ENCODE measurements around the gene CCDC89. TPM values are rescaled to one million over a fixed set of nuclear protein-coding genes. Genes with fewer than 3 reads are reported as not detected.

The CCDC89 gene
- not detected in 2 replicates for total RNA-seq

GRCh38 chr11:85685820-85686459 lies at the start of gene CCDC89:
Gene CCDC89 (minus strand): TSS chr11:85686195. CDS start chr11:85686130, 65 bp downstream.
- no peaks in the 10 kb centered on the region for H3K9me3 Mint-ChIP-seq
- peaks cover 7% of the 10 kb centered on the region for H3K27me3 Mint-ChIP-seq (ENCODE audit: low read depth)
- no peak within 1 kb of the TSS for H3K27ac Mint-ChIP-seq
- peaks cover 24% of the 10 kb centered on the region for H3K4me1 Mint-ChIP-seq (ENCODE audit: low read depth)
- no peak within 1 kb of the TSS for H3K4me3 Mint-ChIP-seq (ENCODE audit: low read depth)
- intact Hi-C loops (cut with micrococcal nuclease) = no loop called here
- no peak for DNase-seq (ENCODE audit: low spot score)
- peaks cover 11% of the 10 kb centered on the region for H3K36me3 Mint-ChIP-seq (ENCODE audit: low read depth)

- Mint-ChIP-seq H3K27ac (no peak overlapping the region), H3K27me3 (ENCODE audit: low read depth) (peaks cover 2% of the 10 kb centered on the region), H3K4me1 (ENCODE audit: low read depth) (peaks cover 7% of the 10 kb centered on the region), H3K9me3 (no peaks in the 10 kb centered on the region), H3K4me3 (ENCODE audit: low read depth) (no peak overlapping the region), H3K36me3 (ENCODE audit: low read depth) (peaks cover 50% of the 10 kb centered on the region)
- no peak for DNase-seq (ENCODE audit: low spot score)
- intact Hi-C loops (cut with micrococcal nuclease) = no loop called here
Observed at GRCh38 chr11:85732965-85733364, 47.0 kb upstream of the CCDC89 start.

GRCh38 chr11:85726381-85726780 lies 40.4 kb upstream of the CCDC89 start:
- DNase-seq (ENCODE audit: low spot score) = no peak
- H3K36me3 Mint-ChIP-seq (ENCODE audit: low read depth) = peaks cover 37% of the 10 kb centered on the region
- peaks cover 3% of the 10 kb centered on the region for H3K4me1 Mint-ChIP-seq (ENCODE audit: low read depth)
- no peaks in the 10 kb centered on the region for H3K9me3 Mint-ChIP-seq
- no peak overlapping the region for H3K27ac Mint-ChIP-seq
- intact Hi-C loops (cut with micrococcal nuclease) = no loop called here
- no peak overlapping the region for H3K4me3 Mint-ChIP-seq (ENCODE audit: low read depth)
- peaks cover 2% of the 10 kb centered on the region for H3K27me3 Mint-ChIP-seq (ENCODE audit: low read depth)

- Mint-ChIP-seq H3K9me3 (no peaks in the 10 kb centered on the region), H3K27me3 (ENCODE audit: low read depth) (peaks cover 6% of the 10 kb centered on the region), H3K27ac (no peak overlapping the region), H3K4me1 (ENCODE audit: low read depth) (peaks cover 3% of the 10 kb centered on the region), H3K36me3 (ENCODE audit: low read depth) (peaks cover 37% of the 10 kb centered on the region), H3K4me3 (ENCODE audit: low read depth) (no peak overlapping the region)
- no peak for DNase-seq (ENCODE audit: low spot score)
- intact Hi-C loops (cut with micrococcal nuclease) = no loop called here
Observed at GRCh38 chr11:85725510-85726258, 39.7 kb upstream of the CCDC89 start.

- Mint-ChIP-seq H3K27me3 (ENCODE audit: low read depth) (peaks cover 7% of the 10 kb centered on the region), H3K9me3 (no peaks in the 10 kb centered on the region), H3K4me3 (ENCODE audit: low read depth) (no peak overlapping the region), H3K4me1 (ENCODE audit: low read depth) (peaks cover 3% of the 10 kb centered on the region), H3K36me3 (ENCODE audit: low read depth) (peaks cover 34% of the 10 kb centered on the region), H3K27ac (no peak overlapping the region)
- no peak for DNase-seq (ENCODE audit: low spot score)
- intact Hi-C loops (cut with micrococcal nuclease) = no loop called here
Observed at GRCh38 chr11:85724748-85725465, 38.9 kb upstream of the CCDC89 start.

GRCh38 chr11:85723088-85723487 lies 37.1 kb upstream of the CCDC89 start:
- H3K9me3 Mint-ChIP-seq = no peaks in the 10 kb centered on the region
- no peak overlapping the region for H3K27ac Mint-ChIP-seq
- peaks cover 20% of the 10 kb centered on the region for H3K36me3 Mint-ChIP-seq (ENCODE audit: low read depth)
- intact Hi-C loops (cut with micrococcal nuclease) = no loop called here
- peaks cover 5% of the 10 kb centered on the region for H3K27me3 Mint-ChIP-seq (ENCODE audit: low read depth)
- H3K4me1 Mint-ChIP-seq (ENCODE audit: low read depth) = peaks cover 3% of the 10 kb centered on the region
- H3K4me3 Mint-ChIP-seq (ENCODE audit: low read depth) = no peak overlapping the region
- no peak for DNase-seq (ENCODE audit: low spot score)

- H3K27me3 Mint-ChIP-seq (ENCODE audit: low read depth) = peaks cover 5% of the 10 kb centered on the region
- intact Hi-C loops (cut with micrococcal nuclease) = no loop called here
- no peaks in the 10 kb centered on the region for H3K9me3 Mint-ChIP-seq
- H3K4me3 Mint-ChIP-seq (ENCODE audit: low read depth) = no peak overlapping the region
- H3K27ac Mint-ChIP-seq = no peak overlapping the region
- peaks cover 13% of the 10 kb centered on the region for H3K36me3 Mint-ChIP-seq (ENCODE audit: low read depth)
- peaks cover 16% of the 10 kb centered on the region for H3K4me1 Mint-ChIP-seq (ENCODE audit: low read depth)
- DNase-seq (ENCODE audit: low spot score) = no peak
Observed at GRCh38 chr11:85721191-85721590, 35.2 kb upstream of the CCDC89 start.

GRCh38 chr11:85718991-85719807 lies 33.2 kb upstream of the CCDC89 start:
- Mint-ChIP-seq H3K27ac (no peak overlapping the region), H3K9me3 (no peaks in the 10 kb centered on the region), H3K4me1 (ENCODE audit: low read depth) (peaks cover 14% of the 10 kb centered on the region), H3K4me3 (ENCODE audit: low read depth) (no peak overlapping the region), H3K36me3 (ENCODE audit: low read depth) (peaks cover 4% of the 10 kb centered on the region), H3K27me3 (ENCODE audit: low read depth) (peaks cover 5% of the 10 kb centered on the region)
- intact Hi-C loops (cut with micrococcal nuclease) = no loop called here
- no peak for DNase-seq (ENCODE audit: low spot score)

- no peak for DNase-seq (ENCODE audit: low spot score)
- Mint-ChIP-seq H3K27me3 (ENCODE audit: low read depth) (peaks cover 5% of the 10 kb centered on the region), H3K4me3 (ENCODE audit: low read depth) (no peak overlapping the region), H3K4me1 (ENCODE audit: low read depth) (peaks cover 13% of the 10 kb centered on the region), H3K27ac (no peak overlapping the region), H3K36me3 (ENCODE audit: low read depth) (no peaks in the 10 kb centered on the region), H3K9me3 (no peaks in the 10 kb centered on the region)
- intact Hi-C loops (cut with micrococcal nuclease) = no loop called here
Observed at GRCh38 chr11:85718126-85718943, 32.3 kb upstream of the CCDC89 start.

DNA sequence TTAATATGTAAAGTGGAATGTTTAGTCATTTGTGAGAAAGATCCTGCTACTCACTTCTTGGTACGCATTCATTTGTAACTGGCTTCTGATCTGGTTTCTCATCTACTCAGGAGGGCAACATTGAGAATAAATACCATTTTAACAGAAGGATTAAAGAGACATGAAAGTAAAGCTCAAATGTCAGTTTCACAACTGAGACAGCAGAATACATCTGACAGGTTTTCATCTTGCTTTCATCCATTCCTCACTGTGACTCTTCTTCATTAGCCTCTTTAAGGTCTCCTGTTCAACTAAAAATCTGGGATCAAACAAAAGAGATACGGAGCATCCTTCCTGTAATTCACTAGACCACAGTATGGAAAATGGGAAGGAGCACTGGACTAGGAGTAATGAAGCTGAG lies 31.4 kb upstream of the CCDC89 start:
- Mint-ChIP-seq H3K9me3 (no peaks in the 10 kb centered on the region), H3K36me3 (ENCODE audit: low read depth) (no peaks in the 10 kb centered on the region), H3K4me1 (ENCODE audit: low read depth) (peaks cover 13% of the 10 kb centered on the region), H3K27ac (no peak overlapping the region), H3K4me3 (ENCODE audit: low read depth) (no peak overlapping the region), H3K27me3 (ENCODE audit: low read depth) (peaks cover 5% of the 10 kb centered on the region)
- no peak for DNase-seq (ENCODE audit: low spot score)
- intact Hi-C loops (cut with micrococcal nuclease) = no loop called here

GRCh38 chr11:85712953-85713352 lies 27.0 kb upstream of the CCDC89 start:
- intact Hi-C loops (cut with micrococcal nuclease) = no loop called here

DNA sequence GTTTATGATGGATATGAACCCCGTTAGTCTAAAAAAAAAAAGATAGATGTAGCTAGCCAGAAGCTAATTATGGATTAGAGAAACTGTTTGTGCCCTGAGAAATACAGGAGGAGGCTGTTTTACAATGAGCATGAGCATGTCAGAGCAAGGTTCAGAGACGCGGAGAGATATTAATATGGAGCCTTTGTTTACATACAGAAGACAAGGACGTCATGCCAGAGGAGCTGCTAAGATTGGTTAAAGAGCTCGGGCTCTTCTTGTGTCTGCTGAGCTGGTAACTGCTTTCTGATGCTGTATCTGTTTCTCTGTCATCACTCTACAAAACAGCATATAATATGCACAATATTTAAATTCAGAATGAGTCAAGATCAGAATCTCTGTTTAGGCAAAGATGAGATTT lies 24.9 kb upstream of the CCDC89 start:
- Mint-ChIP-seq H3K27me3 (ENCODE audit: low read depth) (no peaks in the 10 kb centered on the region), H3K4me3 (ENCODE audit: low read depth) (no peak overlapping the region), H3K4me1 (ENCODE audit: low read depth) (peaks cover 5% of the 10 kb centered on the region), H3K9me3 (no peaks in the 10 kb centered on the region), H3K27ac (no peak overlapping the region), H3K36me3 (ENCODE audit: low read depth) (peaks cover 12% of the 10 kb centered on the region)
- intact Hi-C loops (cut with micrococcal nuclease) = no loop called here
- DNase-seq (ENCODE audit: low spot score) = no peak

More at GRCh38 chr11:85712953-85713352, 27.0 kb upstream of the CCDC89 start:
- no peaks in the 10 kb centered on the region for H3K27me3 Mint-ChIP-seq (ENCODE audit: low read depth)
- no peak overlapping the region for H3K27ac Mint-ChIP-seq
- no peaks in the 10 kb centered on the region for H3K9me3 Mint-ChIP-seq
- no peak overlapping the region for H3K4me3 Mint-ChIP-seq (ENCODE audit: low read depth)
- peaks cover 16% of the 10 kb centered on the region for H3K4me1 Mint-ChIP-seq (ENCODE audit: low read depth)
- DNase-seq (ENCODE audit: low spot score) = no peak
- H3K36me3 Mint-ChIP-seq (ENCODE audit: low read depth) = peaks cover 3% of the 10 kb centered on the region

All from activated T-helper 2 cell treated with anti-CD3 and anti-CD28 coated beads, Interferon-gamma antibody, Interleukin-2, Interleukin-4, amounts not matched to agents 10 μg/mL and 5 μg/mL and 100 μg/mL, durations not matched to agents 14 hours and 24 hours and 36 hours (primary cell).